HCT116 (cell line): ENCODE results near the gene SPSB1. TPM values are rescaled to one million over a fixed set of nuclear protein-coding genes. Genes with fewer than 3 reads are reported as not detected.

Experiments
- ATAC-seq: fragments of 200-7000 bp; cut with Tn5 transposase; 2 replicates; pipeline ENCODE4 v1.9.1; 2020; ENCODE audit warnings: mild to moderate bottlenecking, moderate library complexity
- BruUV-seq: library from RNA; stranded (reverse); fragments of 400-500 nt; replicated peaks from 2 replicates; lab custom pipeline; 2021; lab: Mats Ljungman, UMichigan
- CTCF ChIA-PET: fragments of 300-600 bp; sonication (Branson Sonifier 250); formaldehyde crosslinking; loops from one replicate; lab custom pipeline; 2021; ENCODE audit warnings: antibody characterized with exemption; lab: Charles Lee
- POLR2A ChIA-PET: fragments of 300-600, 350-600 bp; sonication (Branson Sonifier 250); formaldehyde crosslinking; loops from one replicate; lab custom pipeline; 2021; ENCODE audit warnings: antibody characterized with exemption; lab: Charles Lee
- RAD21 ChIA-PET, 2 experiments: fragments of 300-600 bp; sonication (Branson Sonifier 250); formaldehyde crosslinking; loops; one replicate each; lab custom pipeline; 2023; ENCODE audit warnings: low total read pairs in 2 of 2; ENCODE audit not compliant: uncharacterized antibody in 2 of 2, unreplicated experiment in 2 of 2, low non-redundant PET in 1 of 2; lab: Charles Lee
- DNase-seq: peaks from one replicate; pipeline ENCODE4 v3.0.0-alpha.2; 2010; ENCODE audit warnings: low read depth, low spot score
- H2AFZ ChIP-seq: fragments of 200-600 bp; shearing (Covaris generic), sonication (generic); 2 replicates; pipeline ENCODE4 v1.6.1; 2017; ENCODE audit warnings: low read depth, mixed run types, mixed read lengths, antibody characterized with exemption, low read length; ENCODE audit not compliant: poor library complexity, severe bottlenecking
- H3K27ac ChIP-seq: 2 replicates; pipeline ENCODE4 v1.5.1; 2012; ENCODE audit warnings: low read depth, low read length
- H3K27me3 ChIP-seq: fragments of 200-600 bp; sonication (generic); 2 replicates; pipeline ENCODE4 v1.6.1; 2016; ENCODE audit warnings: mixed run types, low read length, mixed read lengths; ENCODE audit not compliant: insufficient read depth
- H3K36me3 ChIP-seq, 2 experiments: fragments of 200-500 bp in 1 of 2; fragments of 200-600 bp in 1 of 2; sonication (Bioruptor generic) in 1 of 2; sonication (generic) in 1 of 2; 2 replicates each; pipeline versions ENCODE4 v1.5.1 to v1.6.1; 2014 to 2016; ENCODE audit warnings: low read length in 2 of 2, inconsistent platforms in 1 of 2, mixed read lengths in 1 of 2, mixed run types in 1 of 2; ENCODE audit not compliant: insufficient read depth in 2 of 2, control insufficient read depth in 1 of 2
- H3K4me1 ChIP-seq, 2 experiments: fragments of 200-600 bp in 1 of 2; sonication (generic) in 1 of 2; 2 replicates each; pipeline versions ENCODE4 v1.5.1 to v1.6.1; 2012 to 2017; ENCODE audit warnings: low read length in 2 of 2, inconsistent platforms in 1 of 2, mild to moderate bottlenecking in 1 of 2, mixed read lengths in 1 of 2, mixed run types in 1 of 2, moderate library complexity in 1 of 2; ENCODE audit not compliant: insufficient read depth in 2 of 2, control insufficient read depth in 1 of 2
- H3K4me2 ChIP-seq: fragments of 200-600 bp; sonication (generic); 2 replicates; pipeline ENCODE4 v1.6.1; 2017; ENCODE audit warnings: mixed run types, low read length, mixed read lengths
- H3K4me3 ChIP-seq, 2 experiments: fragments of 200-600 bp in 1 of 2; sonication (generic) in 1 of 2; replicated peaks in 1 of 2; 2 replicates each; pipeline ENCODE4 v1.5.1; 2011 to 2016; ENCODE audit warnings: low read length in 2 of 2, control low read depth in 1 of 2, low read depth in 1 of 2, mild to moderate bottlenecking in 1 of 2, mixed read lengths in 1 of 2, mixed run types in 1 of 2
- H3K79me2 ChIP-seq: fragments of 200-600 bp; sonication (generic); 2 replicates; pipeline ENCODE4 v1.6.1; 2017; ENCODE audit warnings: mild to moderate bottlenecking, mixed run types, low read length, moderate library complexity, mixed read lengths; ENCODE audit not compliant: insufficient read depth
- H3K9ac ChIP-seq: fragments of 200-600 bp; sonication (generic); 2 replicates; pipeline ENCODE4 v1.6.1; 2016; ENCODE audit warnings: low read length, mixed read lengths
- H3K9me2 ChIP-seq: fragments of 200-600 bp; sonication (generic), shearing (Covaris generic); 2 replicates; pipeline ENCODE4 v1.6.1; 2017; ENCODE audit warnings: mixed run types, mild to moderate bottlenecking, moderate library complexity; ENCODE audit not compliant: insufficient read depth
- H3K9me3 ChIP-seq, 2 experiments: fragments of 200-500 bp in 1 of 2; fragments of 200-600 bp in 1 of 2; sonication (Bioruptor generic) in 1 of 2; sonication (generic) in 1 of 2; 2 replicates each; pipeline ENCODE4 v1.6.1; 2014 to 2017; ENCODE audit warnings: low read length in 2 of 2, mixed read lengths in 2 of 2, inconsistent platforms in 1 of 2, low read depth in 1 of 2, mild to moderate bottlenecking in 1 of 2, mixed run types in 1 of 2, moderate library complexity in 1 of 2; ENCODE audit not compliant: control insufficient read depth in 1 of 2, insufficient read depth in 1 of 2
- H4K20me1 ChIP-seq: fragments of 200-600 bp; sonication (generic), shearing (Covaris generic); 2 replicates; pipeline ENCODE4 v1.6.1; 2017; ENCODE audit warnings: mixed run types, mild to moderate bottlenecking, moderate library complexity; ENCODE audit not compliant: insufficient read depth
- CBX3 ChIP-seq: IDR thresholded peaks from 2 replicates; pipeline ENCODE4 v1.6.1; 2012; ENCODE audit warnings: low read depth
- EGR1 ChIP-seq: IDR thresholded peaks from 2 replicates; pipeline ENCODE4 v1.6.1; 2012; ENCODE audit warnings: low read depth
- EZH2 ChIP-seq: fragments of 200-600 bp; sonication (generic); IDR thresholded peaks from 2 replicates; pipeline ENCODE4 v1.6.1; 2017; ENCODE audit warnings: antibody characterized with exemption, mixed run types
- FOSL1 ChIP-seq: IDR thresholded peaks from 2 replicates; pipeline ENCODE4 v1.6.1; 2012; ENCODE audit warnings: low read depth
- POLR2A ChIP-seq: IDR thresholded peaks from 2 replicates; pipeline ENCODE4 v1.7.0; 2011; ENCODE audit warnings: borderline replicate concordance; ENCODE audit not compliant: insufficient read depth, insufficient read length; ENCODE audit errors: extremely low read depth
- POLR2AphosphoS5 ChIP-seq: IDR thresholded peaks from 2 replicates; pipeline ENCODE4 v1.6.1; 2011; ENCODE audit warnings: mild to moderate bottlenecking, low read depth, low read length, moderate library complexity
- RAD21 ChIP-seq: IDR thresholded peaks from 2 replicates; pipeline ENCODE4 v1.6.1; 2012; ENCODE audit warnings: low read depth, mild to moderate bottlenecking
- SIN3A ChIP-seq: IDR thresholded peaks from 2 replicates; pipeline ENCODE4 v1.6.1; 2012; ENCODE audit warnings: low read depth
- SP1 ChIP-seq: IDR thresholded peaks from 2 replicates; pipeline ENCODE4 v1.6.1; 2012; ENCODE audit warnings: low read depth
- SRF ChIP-seq: IDR thresholded peaks from 2 replicates; pipeline ENCODE4 v1.6.1; 2012; ENCODE audit warnings: low read depth
- TCF7L2 ChIP-seq: IDR thresholded peaks from 2 replicates; pipeline ENCODE4 v1.7.0; 2011; ENCODE audit warnings: borderline replicate concordance, inconsistent platforms; ENCODE audit not compliant: insufficient read depth, insufficient read length; ENCODE audit errors: extremely low read depth
- ZFX ChIP-seq: fragments of 450-650 bp; IDR thresholded peaks from 2 replicates; pipeline ENCODE4 v1.6.1; 2017
- intact Hi-C: fragments of 100-400 bp; cut with micrococcal nuclease; formaldehyde crosslinking; loops from 2 replicates; pipeline ENCODE4 v1.10.0; 2022
- total RNA-seq: library from RNA; stranded (reverse); gene quantifications from one replicate; pipeline ENCODE4 v1.2.1, GENCODE V29; 2021; ENCODE audit not compliant: unreplicated experiment
- TF ChIP-seq, protein P1 (sequence below): IDR thresholded peaks from 2 replicates; pipeline ENCODE4 v1.6.1; 2011; ENCODE audit warnings: mild to moderate bottlenecking, low read length, moderate library complexity; ENCODE audit not compliant: insufficient replicate concordance; ENCODE audit errors: extremely low read depth
- TF ChIP-seq, protein P2 (sequence below): IDR thresholded peaks from 2 replicates; pipeline ENCODE4 v1.6.1; 2012; ENCODE audit warnings: low read depth
- TF ChIP-seq, protein P3 (sequence below): IDR thresholded peaks from 2 replicates; pipeline ENCODE4 v1.6.1; 2012
- TF ChIP-seq, protein P4 (sequence below): IDR thresholded peaks from 2 replicates; pipeline ENCODE4 v1.6.1; 2012
- TF ChIP-seq, protein P5 (sequence below), 3 experiments: fragments of 200-600 bp in 1 of 3; sonication (generic) in 1 of 3; IDR thresholded peaks in 2 of 3; conservative IDR thresholded peaks in 1 of 3; 2 replicates each; pipeline ENCODE4 v1.5.1; 2012 to 2017; ENCODE audit warnings: low read depth in 2 of 3, low read length in 2 of 3, antibody characterized with exemption in 1 of 3, borderline replicate concordance in 1 of 3, control low read depth in 1 of 3, mild to moderate bottlenecking in 1 of 3, mixed read lengths in 1 of 3, mixed run types in 1 of 3, moderate library complexity in 1 of 3; ENCODE audit not compliant: insufficient read depth in 1 of 3

Gene SPSB1
- total RNA-seq, 1 experiment from 2014 or later = 10.8 TPM

DNA sequence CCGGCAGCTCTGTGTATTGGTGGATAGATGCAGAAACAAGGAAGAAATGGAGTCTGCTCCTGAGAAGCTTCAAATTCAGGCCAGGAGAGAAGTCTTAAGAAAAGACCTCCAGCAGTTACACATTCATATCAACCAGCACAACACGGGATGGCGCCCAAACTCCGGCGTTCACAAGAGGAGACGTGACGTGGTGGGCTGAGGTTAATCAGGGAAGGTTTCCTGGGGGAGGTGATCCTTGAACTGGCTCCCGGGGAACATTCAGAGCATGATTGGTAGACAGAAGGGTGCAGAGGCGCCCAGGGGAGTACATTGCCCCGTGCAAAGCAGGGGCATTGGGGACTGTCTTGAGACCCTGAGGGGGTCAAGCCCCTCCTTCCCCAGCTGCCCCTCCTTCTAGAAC is 27.7 kb upstream of the SPSB1 start:
- BruUV-seq = no TSS peak
- Histone ChIP-seq H3K9me2 (no peaks in the 10 kb centered on the region), H3K36me3 (no peaks in the 10 kb centered on the region), H3K9ac (no peak overlapping the region), H3K4me2 (no peak overlapping the region), H3K9me3 (peaks cover 0 to 5% of the 10 kb centered on the region in 2 experiments; a peak in 1 of 4 replicates), H2AFZ (no peak overlapping the region), H4K20me1 (no peaks in the 10 kb centered on the region), H3K27me3 (no peaks in the 10 kb centered on the region), H3K4me1 (peaks cover 4 to 9% of the 10 kb centered on the region in 2 experiments; a peak in 3 of 4 replicates), H3K79me2 (no peaks in the 10 kb centered on the region), H3K4me3 (no peak overlapping the region), H3K27ac (no peak overlapping the region)
- intact Hi-C loops = loop anchor here (5.0 kb wide), 1 partner anchor 307 kb away; no protein-coding TSS in a partner anchor
- ATAC-seq (no peak), DNase-seq (no peak)
- ChIA-PET RAD21 (no interaction called here), POLR2A (no interaction called here), CTCF (interaction anchor here (2.3 kb wide), 1 partner anchor 226 kb away, joined by 6 read pairs; no protein-coding TSS in a partner anchor)
- no peak for TF ChIP-seq ZFX
- TF ChIP-seq, protein P1, sequence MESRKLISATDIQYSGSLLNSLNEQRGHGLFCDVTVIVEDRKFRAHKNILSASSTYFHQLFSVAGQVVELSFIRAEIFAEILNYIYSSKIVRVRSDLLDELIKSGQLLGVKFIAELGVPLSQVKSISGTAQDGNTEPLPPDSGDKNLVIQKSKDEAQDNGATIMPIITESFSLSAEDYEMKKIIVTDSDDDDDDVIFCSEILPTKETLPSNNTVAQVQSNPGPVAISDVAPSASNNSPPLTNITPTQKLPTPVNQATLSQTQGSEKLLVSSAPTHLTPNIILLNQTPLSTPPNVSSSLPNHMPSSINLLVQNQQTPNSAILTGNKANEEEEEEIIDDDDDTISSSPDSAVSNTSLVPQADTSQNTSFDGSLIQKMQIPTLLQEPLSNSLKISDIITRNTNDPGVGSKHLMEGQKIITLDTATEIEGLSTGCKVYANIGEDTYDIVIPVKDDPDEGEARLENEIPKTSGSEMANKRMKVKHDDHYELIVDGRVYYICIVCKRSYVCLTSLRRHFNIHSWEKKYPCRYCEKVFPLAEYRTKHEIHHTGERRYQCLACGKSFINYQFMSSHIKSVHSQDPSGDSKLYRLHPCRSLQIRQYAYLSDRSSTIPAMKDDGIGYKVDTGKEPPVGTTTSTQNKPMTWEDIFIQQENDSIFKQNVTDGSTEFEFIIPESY = no peak
- TF ChIP-seq CBX3 = no peak
- TF ChIP-seq, protein P2, sequence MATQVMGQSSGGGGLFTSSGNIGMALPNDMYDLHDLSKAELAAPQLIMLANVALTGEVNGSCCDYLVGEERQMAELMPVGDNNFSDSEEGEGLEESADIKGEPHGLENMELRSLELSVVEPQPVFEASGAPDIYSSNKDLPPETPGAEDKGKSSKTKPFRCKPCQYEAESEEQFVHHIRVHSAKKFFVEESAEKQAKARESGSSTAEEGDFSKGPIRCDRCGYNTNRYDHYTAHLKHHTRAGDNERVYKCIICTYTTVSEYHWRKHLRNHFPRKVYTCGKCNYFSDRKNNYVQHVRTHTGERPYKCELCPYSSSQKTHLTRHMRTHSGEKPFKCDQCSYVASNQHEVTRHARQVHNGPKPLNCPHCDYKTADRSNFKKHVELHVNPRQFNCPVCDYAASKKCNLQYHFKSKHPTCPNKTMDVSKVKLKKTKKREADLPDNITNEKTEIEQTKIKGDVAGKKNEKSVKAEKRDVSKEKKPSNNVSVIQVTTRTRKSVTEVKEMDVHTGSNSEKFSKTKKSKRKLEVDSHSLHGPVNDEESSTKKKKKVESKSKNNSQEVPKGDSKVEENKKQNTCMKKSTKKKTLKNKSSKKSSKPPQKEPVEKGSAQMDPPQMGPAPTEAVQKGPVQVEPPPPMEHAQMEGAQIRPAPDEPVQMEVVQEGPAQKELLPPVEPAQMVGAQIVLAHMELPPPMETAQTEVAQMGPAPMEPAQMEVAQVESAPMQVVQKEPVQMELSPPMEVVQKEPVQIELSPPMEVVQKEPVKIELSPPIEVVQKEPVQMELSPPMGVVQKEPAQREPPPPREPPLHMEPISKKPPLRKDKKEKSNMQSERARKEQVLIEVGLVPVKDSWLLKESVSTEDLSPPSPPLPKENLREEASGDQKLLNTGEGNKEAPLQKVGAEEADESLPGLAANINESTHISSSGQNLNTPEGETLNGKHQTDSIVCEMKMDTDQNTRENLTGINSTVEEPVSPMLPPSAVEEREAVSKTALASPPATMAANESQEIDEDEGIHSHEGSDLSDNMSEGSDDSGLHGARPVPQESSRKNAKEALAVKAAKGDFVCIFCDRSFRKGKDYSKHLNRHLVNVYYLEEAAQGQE = no peak
- TF ChIP-seq RAD21 = no peak
- TF ChIP-seq, protein P3, sequence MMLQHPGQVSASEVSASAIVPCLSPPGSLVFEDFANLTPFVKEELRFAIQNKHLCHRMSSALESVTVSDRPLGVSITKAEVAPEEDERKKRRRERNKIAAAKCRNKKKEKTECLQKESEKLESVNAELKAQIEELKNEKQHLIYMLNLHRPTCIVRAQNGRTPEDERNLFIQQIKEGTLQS = no peak
- no peak for TF ChIP-seq POLR2AphosphoS5
- TF ChIP-seq, protein P4, sequence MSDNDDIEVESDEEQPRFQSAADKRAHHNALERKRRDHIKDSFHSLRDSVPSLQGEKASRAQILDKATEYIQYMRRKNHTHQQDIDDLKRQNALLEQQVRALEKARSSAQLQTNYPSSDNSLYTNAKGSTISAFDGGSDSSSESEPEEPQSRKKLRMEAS = no peak
- TF ChIP-seq POLR2A = no peak
- TF ChIP-seq, protein P5, sequence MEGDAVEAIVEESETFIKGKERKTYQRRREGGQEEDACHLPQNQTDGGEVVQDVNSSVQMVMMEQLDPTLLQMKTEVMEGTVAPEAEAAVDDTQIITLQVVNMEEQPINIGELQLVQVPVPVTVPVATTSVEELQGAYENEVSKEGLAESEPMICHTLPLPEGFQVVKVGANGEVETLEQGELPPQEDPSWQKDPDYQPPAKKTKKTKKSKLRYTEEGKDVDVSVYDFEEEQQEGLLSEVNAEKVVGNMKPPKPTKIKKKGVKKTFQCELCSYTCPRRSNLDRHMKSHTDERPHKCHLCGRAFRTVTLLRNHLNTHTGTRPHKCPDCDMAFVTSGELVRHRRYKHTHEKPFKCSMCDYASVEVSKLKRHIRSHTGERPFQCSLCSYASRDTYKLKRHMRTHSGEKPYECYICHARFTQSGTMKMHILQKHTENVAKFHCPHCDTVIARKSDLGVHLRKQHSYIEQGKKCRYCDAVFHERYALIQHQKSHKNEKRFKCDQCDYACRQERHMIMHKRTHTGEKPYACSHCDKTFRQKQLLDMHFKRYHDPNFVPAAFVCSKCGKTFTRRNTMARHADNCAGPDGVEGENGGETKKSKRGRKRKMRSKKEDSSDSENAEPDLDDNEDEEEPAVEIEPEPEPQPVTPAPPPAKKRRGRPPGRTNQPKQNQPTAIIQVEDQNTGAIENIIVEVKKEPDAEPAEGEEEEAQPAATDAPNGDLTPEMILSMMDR (IDR thresholded peaks at IDR 0.05 in 2 of 3, conservative IDR thresholded peaks at IDR 0.05 in 1 of 3; ENCODE audit: borderline replicate concordance in 1 of 3, insufficient read depth in 1 of 3, low read depth in 2 of 3, low read length in 2 of 3) = no peak
- TF ChIP-seq SP1 = no peak
- TF ChIP-seq SRF = no peak
- TF ChIP-seq EGR1 = no peak
- TF ChIP-seq SIN3A = no peak
- no peak for TF ChIP-seq TCF7L2
- no peak for TF ChIP-seq FOSL1
- TF ChIP-seq EZH2 = no peak
